Renal pelvis (tissue), 4 donors: ENCODE data around the gene SHTN1. TPM values are rescaled to one million over a fixed set of nuclear protein-coding genes. Genes with fewer than 3 reads are reported as not detected.

Source experiments
- DNase-seq: peaks from one replicate; pipeline ENCODE4 v3.0.0-alpha.2; 2013
- polyA plus RNA-seq, 3 donors: library from polyadenylated mRNA; unstranded; fragments of 120-200 nt; gene quantifications; one replicate each; pipeline ENCODE4 v1.2.1, GENCODE V29; 2013; ENCODE audit not compliant: insufficient read length in 3 of 3

The SHTN1 gene
- polyA plus RNA-seq, 3 donors = 19.1 to 24.3 (median 21.7) TPM

- no peak for DNase-seq
Observed at GRCh38 chr10:116990276-116990800, 14.6 kb downstream of the SHTN1 start.

- no peak for DNase-seq
Observed at GRCh38 chr10:116989439-116989838, 15.5 kb downstream of the SHTN1 start.

- DNase-seq = no peak
Observed at GRCh38 chr10:116988311-116988710, 16.7 kb downstream of the SHTN1 start.

- no peak for DNase-seq
Observed at GRCh38 chr10:116985611-116986010, 19.4 kb downstream of the SHTN1 start.

- DNase-seq = no peak
Observed at GRCh38 chr10:116984202-116984990, 20.6 kb downstream of the SHTN1 start.

GRCh38 chr10:116980041-116980440 lies 24.9 kb downstream of the SHTN1 start:
- no peak for DNase-seq

GRCh38 chr10:116978901-116979300 lies 26.1 kb downstream of the SHTN1 start:
- DNase-seq = no peak

- no peak for DNase-seq
Observed at GRCh38 chr10:116974456-116975005, 30.5 kb downstream of the SHTN1 start.

- DNase-seq = no peak
Observed at GRCh38 chr10:116973946-116974455, 31.0 kb downstream of the SHTN1 start.

- no peak for DNase-seq
Observed at GRCh38 chr10:116973371-116973905, 31.5 kb downstream of the SHTN1 start.

- no peak for DNase-seq
Observed at GRCh38 chr10:116972131-116972530, 32.9 kb downstream of the SHTN1 start.

GRCh38 chr10:116970050-116970449 lies 34.9 kb downstream of the SHTN1 start:
- no peak for DNase-seq

GRCh38 chr10:116968331-116968730 lies 36.7 kb downstream of the SHTN1 start:
- DNase-seq = no peak

GRCh38 chr10:116961406-116962251 lies 43.4 kb downstream of the SHTN1 start:
- DNase-seq = no peak

- no peak for DNase-seq
Observed at GRCh38 chr10:116960066-116960776, 44.8 kb downstream of the SHTN1 start.

GRCh38 chr10:116952729-116953128 lies 52.3 kb downstream of the SHTN1 start:
- no peak for DNase-seq

GRCh38 chr10:116948530-116948870 lies 56.5 kb downstream of the SHTN1 start:
- DNase-seq = no peak

GRCh38 chr10:116947841-116948529 lies 57.0 kb downstream of the SHTN1 start:
- DNase-seq = no peak

- DNase-seq = no peak
Observed at GRCh38 chr10:116944911-116945310, 60.1 kb downstream of the SHTN1 start.

GRCh38 chr10:116931806-116932205 lies 73.2 kb downstream of the SHTN1 start:
- DNase-seq = no peak

GRCh38 chr10:116926426-116926825 lies 78.6 kb downstream of the SHTN1 start:
- no peak for DNase-seq
